Measurements from ENCODE around the gene CPZ. TPM values are rescaled to one million over a fixed set of nuclear protein-coding genes. Genes with fewer than 3 reads are reported as not detected.

CPZ gene
- total RNA-seq, 1 donor from 2014 or later: not detected

- Mint-ChIP-seq H3K27ac (no peak overlapping the region), H3K9me3 (peaks cover 2% of the 10 kb centered on the region), H3K4me1 (peaks cover 1% of the 10 kb centered on the region), H3K36me3 (no peaks in the 10 kb centered on the region), H3K27me3 (ENCODE audit: insufficient read depth, low read depth) (peaks cover 3% of the 10 kb centered on the region), H3K4me3 (no peak overlapping the region)
- Histone ChIP-seq H3K9ac (no peak overlapping the region), H3F3A (ENCODE audit: low read depth) (no peaks in the 10 kb centered on the region), H3K79me2 (ENCODE audit: low read depth) (no peaks in the 10 kb centered on the region), H3K9me3 (ENCODE audit: low read depth) (no peaks in the 10 kb centered on the region), H3K27me3 (no peaks in the 10 kb centered on the region), H2AFZ (replicated peaks) (no peak overlapping the region), H3K4me1 (no peaks in the 10 kb centered on the region), H3K4me2 (no peak overlapping the region), H4K20me1 (ENCODE audit: low read depth) (no peaks in the 10 kb centered on the region), H3K36me3 (no peaks in the 10 kb centered on the region), H3K4me3 (no peak overlapping the region), H3K27ac (no peak overlapping the region)
- DNase-seq (ENCODE audit: low spot score): no peak
- TF ChIP-seq EZH2phosphoT487 (IDR thresholded peaks at IDR 0.05) (no peak), EZH2 (IDR thresholded peaks at IDR 0.05) (no peak)
These were observed 63.0 kb downstream of the CPZ start for GRCh38 chr4:8655411-8656184.

DNA sequence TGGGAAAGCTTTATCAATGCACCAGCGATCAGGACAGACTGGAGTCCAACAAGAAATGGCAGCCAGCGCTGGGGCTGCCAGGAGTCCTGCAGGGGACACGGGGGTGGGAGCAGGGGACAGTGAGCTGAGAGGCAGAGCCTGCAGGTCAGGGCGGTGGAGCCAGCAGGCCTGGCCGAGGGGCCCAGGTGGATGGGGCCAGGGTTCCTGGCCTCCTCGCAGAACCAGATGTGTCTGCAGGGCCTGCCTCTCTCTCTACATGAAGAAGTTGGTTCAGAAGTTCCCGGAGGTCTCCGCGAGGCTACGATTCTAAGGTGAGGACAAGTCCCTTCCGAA, 63.6 kb downstream of the CPZ start:
- Mint-ChIP-seq H3K27ac (no peak overlapping the region), H3K27me3 (ENCODE audit: insufficient read depth, low read depth) (peaks cover 3% of the 10 kb centered on the region), H3K4me3 (no peak overlapping the region), H3K4me1 (no peaks in the 10 kb centered on the region), H3K9me3 (peaks cover 2% of the 10 kb centered on the region), H3K36me3 (no peaks in the 10 kb centered on the region)
- no peak for DNase-seq (ENCODE audit: low spot score)
- no peak overlapping the region for H3K9ac ChIP-seq
- H3K27me3 ChIP-seq: no peaks in the 10 kb centered on the region
- no peak overlapping the region for H3K4me2 ChIP-seq
- no peaks in the 10 kb centered on the region for H3K4me1 ChIP-seq
- no peaks in the 10 kb centered on the region for H4K20me1 ChIP-seq (ENCODE audit: low read depth)
- no peak overlapping the region for H3K27ac ChIP-seq
- no peaks in the 10 kb centered on the region for H3K9me3 ChIP-seq (ENCODE audit: low read depth)
- H3K4me3 ChIP-seq: no peak overlapping the region
- TF ChIP-seq EZH2phosphoT487 (IDR thresholded peaks at IDR 0.05): no peak
- TF ChIP-seq CTCF (IDR thresholded peaks at IDR 0.05): no peak
- no peak for TF ChIP-seq EZH2 (IDR thresholded peaks at IDR 0.05)
- no peaks in the 10 kb centered on the region for H3F3A ChIP-seq (ENCODE audit: low read depth)
- no peak overlapping the region for H2AFZ ChIP-seq (replicated peaks)
- no peaks in the 10 kb centered on the region for H3K36me3 ChIP-seq
- no peaks in the 10 kb centered on the region for H3K79me2 ChIP-seq (ENCODE audit: low read depth)

GRCh38 chr4:8656711-8657380, 64.3 kb downstream of the CPZ start:
- Mint-ChIP-seq H3K9me3 (peaks cover 2% of the 10 kb centered on the region), H3K4me3 (no peak overlapping the region), H3K4me1 (no peaks in the 10 kb centered on the region), H3K36me3 (no peaks in the 10 kb centered on the region), H3K27me3 (ENCODE audit: insufficient read depth, low read depth) (peaks cover 3% of the 10 kb centered on the region), H3K27ac (no peak overlapping the region)
- TF ChIP-seq CTCF (IDR thresholded peaks at IDR 0.05) (no peak), EZH2 (IDR thresholded peaks at IDR 0.05) (no peak)
- H3K27ac ChIP-seq: no peak overlapping the region
- no peaks in the 10 kb centered on the region for H4K20me1 ChIP-seq (ENCODE audit: low read depth)
- no peaks in the 10 kb centered on the region for H3K36me3 ChIP-seq
- no peak overlapping the region for H3K4me2 ChIP-seq
- H3F3A ChIP-seq (ENCODE audit: low read depth): no peaks in the 10 kb centered on the region
- H3K79me2 ChIP-seq (ENCODE audit: low read depth): no peaks in the 10 kb centered on the region
- no peaks in the 10 kb centered on the region for H3K4me1 ChIP-seq
- H2AFZ ChIP-seq (replicated peaks): no peak overlapping the region
- H3K9me3 ChIP-seq (ENCODE audit: low read depth): no peaks in the 10 kb centered on the region
- no peak for DNase-seq (ENCODE audit: low spot score)
- no peak overlapping the region for H3K4me3 ChIP-seq
- H3K27me3 ChIP-seq: no peaks in the 10 kb centered on the region
- no peak overlapping the region for H3K9ac ChIP-seq
